HG03060 (cell line): ENCODE results near the gene STBD1.
"Not testable (repeated sequence)": the region's sequence is repeated elsewhere in the genome, so short reads cannot be mapped to it uniquely, and the experiment has no call there.

ENCODE experiments used
- ATAC-seq: cut with Tn5 transposase; IDR thresholded peaks from one replicate; pipeline ENCODE4 v1.9.1; 2021; ENCODE audit warnings: low read depth, moderate number of reproducible peaks; ENCODE audit not compliant: unreplicated experiment

Gene STBD1

DNA sequence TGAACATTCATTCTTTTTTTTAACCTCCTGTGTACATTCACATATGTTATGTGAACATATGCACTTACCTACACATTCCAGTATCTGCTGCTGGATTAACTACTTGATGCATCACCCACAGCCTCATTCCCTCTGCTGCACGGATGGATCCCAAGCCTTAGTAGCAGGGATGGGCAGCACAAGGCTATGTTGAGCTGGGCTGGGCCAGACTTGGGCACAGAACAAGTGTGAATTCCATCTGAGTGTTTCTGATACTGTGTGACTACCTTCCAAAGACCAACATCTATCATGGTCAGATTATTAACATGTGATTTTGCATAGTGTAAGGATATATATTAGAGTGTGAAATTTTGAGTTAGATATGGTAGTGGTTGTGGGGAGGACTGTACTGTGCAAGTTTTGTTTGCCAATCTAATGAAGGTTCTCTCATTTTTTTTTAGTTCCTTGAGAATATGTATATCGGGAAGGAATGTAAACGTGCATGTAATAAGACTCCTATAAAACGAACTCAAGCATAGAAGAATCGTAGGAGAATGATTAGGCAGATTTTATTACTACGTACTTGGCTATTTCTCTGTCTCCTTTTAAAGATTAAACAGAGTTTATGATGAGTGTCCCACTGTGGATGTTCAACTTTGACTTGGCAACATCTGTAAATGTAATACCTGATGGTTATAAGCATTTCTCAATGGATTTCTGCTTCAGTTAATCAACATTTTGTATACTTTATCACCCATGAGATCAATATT, 23.4 kb upstream of the STBD1 start:
- no peak for ATAC-seq

DNA sequence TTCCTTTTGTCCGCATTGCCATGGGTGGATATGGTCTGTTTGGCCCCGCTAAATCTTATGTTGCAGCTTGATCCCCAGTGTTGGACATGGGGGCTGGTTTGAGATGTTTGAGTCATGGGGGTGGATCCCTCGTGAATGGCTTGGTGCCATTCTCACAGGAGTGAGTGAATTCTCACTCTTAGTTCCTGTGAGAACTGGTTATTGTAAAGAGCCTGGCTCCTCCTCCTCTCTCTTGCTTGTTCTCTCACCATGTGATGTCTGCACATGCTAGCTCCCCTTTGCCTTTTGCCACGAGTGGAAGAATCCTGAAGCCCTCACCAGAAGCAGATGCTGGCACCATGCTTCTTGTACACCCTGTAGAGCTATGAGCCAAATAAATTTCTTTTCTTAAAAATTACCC, 22.6 kb upstream of the STBD1 start:
- no peak for ATAC-seq

DNA sequence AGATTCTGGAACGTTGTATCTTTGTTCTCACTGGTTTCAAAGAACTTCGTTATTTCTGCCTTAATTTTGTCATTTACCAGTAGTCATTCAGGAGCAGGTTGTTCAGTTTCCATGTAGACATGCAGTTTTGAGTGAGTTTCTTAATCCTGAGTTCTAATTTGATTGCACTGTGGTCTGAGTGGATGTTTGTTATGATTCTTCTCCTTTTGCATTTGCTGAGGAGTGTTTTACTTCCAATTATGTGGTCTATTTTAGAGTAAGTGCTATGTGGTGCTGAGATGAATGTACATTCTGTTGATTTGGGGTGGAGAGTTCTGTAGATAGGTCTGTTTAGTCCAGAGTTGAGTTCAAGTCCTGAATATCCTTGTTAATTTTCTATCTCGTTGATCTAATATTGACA, 18.7 kb upstream of the STBD1 start:
- ATAC-seq, result not testable (repeated sequence)

DNA sequence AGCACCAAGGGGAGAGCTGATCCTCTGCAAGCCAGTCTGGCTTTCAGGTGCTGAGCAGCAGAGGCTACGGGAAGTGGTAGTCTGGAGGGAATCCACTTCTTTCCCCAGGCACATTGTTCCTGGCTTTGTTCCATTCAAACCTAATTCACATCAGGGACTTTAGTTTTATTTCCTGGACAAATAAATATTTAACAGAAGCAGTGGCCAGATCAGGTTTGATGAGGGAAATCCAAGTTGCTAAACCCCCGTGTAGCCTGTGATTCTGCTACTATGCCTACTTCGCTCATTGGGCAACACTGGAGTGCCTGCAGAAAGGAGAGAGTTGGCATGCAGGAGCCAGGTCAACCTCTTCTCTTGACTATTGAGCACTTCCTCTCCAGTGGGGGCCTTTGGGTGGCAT, 13.8 kb upstream of the STBD1 start:
- no peak for ATAC-seq

DNA sequence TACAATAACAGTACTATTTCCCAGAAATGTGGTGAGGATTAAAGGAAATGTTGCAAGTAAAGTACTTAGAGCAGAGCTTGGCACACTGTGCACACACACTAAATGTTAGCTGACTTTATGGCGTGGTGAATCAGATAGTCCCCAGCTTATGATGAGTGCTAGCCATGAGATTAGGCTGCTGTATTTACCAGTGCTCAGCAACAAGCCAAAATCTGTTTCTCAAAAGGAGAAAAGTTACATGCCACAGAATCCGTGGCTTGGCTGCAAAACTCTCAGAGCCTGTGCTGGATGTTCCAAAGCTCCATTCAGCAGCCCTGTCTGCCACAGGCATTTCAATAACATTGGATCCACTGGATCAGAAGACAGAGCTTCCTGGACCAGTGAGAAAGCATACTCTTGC, 12.8 kb upstream of the STBD1 start:
- no peak for ATAC-seq

DNA sequence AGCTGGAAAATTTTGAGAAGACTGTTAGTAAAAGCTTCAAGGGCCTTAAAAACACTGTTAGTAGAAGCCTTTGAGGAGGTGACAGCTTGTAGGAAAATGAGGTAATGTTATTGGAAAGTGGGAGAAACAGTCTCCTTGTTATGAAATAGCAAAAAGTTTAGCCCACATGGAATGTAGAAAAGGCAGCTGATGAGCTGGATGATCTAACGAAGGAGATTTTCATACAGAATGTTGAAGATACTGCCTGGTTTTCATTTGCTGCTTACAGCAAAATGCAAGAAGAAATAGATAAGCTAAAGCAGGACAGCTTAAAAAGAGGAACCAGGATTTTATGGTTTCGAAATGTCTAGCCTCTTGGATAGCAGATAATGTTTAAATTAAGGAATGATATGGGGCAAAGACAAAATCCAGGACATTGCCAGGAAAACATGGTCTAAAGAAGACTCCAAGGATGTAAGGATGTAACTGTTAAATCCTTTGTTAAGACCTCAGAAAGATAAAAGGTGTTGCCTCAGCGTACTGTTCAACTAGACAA, 10.2 kb upstream of the STBD1 start:
- no peak for ATAC-seq

DNA sequence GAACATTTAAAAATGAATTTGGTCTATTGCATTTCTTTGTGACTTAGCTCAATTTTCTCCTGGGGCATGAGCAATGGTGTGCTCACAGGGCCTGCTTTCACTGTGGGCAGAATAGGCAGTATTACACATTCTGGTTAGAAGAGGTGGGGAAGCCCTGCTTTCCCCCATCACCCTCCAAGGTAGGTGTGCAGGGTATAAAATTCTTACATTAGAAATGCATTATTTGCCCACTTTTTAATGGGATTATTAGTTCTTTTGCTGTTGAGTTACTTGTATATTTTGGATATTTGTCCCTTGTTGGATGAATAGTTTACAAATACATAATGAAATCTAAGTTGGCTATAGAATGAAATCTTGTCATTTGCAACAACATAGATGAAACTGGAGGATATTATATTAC, 8.3 kb upstream of the STBD1 start:
- no peak for ATAC-seq

DNA sequence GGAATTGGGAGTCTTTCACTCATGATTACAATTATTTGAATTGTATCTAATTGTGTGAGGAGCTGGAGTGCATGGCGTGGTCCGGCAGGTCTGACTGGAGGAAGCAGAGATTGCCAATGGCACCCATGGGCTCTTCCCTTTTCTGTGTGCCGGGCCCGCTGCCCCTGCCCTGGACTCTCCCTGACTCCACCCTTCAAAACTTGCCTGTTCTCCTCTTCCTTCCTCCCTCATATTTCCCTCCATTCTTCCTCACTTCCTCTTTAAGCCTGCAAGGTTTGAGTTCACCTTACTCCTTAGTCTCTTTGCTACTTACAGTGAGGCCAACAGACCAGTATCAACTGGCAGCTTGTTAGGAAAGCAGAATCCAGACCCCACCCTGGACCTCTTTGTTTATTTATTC, 6.5 kb upstream of the STBD1 start:
- ATAC-seq, result no peak

DNA sequence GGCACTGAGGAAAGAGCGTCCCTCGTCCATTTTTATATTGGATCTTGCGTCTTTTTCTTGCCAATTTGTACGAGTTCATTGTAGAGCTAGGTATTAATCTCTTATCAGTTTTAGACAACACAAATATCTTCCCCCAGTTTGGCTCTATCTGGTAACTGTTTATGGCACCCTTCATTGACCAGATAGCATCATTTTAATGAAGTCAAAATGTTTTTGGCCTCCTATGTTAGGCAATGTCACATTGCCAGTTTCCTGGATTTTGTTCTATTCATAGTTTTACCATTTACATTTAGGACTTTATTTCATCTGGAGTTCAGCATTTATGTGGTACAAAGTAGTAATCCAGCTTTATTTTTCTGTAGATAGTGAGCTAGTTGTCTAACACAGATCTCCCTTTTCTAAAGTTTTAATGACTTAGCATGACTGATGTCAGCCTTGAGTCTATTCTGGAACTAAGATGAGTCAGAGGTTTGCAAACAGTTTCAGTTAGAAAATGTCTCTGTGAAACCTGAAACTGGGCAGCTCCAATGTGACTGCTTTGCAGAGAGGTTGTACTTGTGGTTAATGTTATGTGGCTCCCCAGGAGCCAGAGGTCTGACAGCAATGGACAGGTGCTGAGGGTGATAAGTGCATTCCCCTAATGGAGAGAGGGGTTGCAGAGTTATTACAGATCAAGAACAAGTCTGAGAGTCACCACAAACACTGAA, 5.3 kb upstream of the STBD1 start:
- ATAC-seq, result peak; percentile 99

DNA sequence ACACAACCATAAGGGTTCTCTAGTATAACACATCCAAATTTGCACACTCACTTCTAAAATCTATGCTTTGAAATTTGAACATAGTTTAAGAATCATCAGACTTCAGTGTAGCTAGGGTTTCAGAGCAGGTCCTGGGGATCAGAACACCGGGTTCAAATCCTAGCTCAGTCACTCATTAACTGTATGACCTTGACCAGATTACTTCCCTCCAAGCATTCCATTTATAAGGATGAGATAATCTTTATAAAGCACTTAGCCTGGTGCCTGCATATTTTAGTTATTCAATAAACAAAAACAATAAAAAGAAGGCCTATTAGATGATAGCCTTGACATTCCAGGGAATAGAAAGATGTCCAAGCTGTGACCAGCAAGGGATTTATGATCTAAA, 4.8 kb upstream of the STBD1 start:
- ATAC-seq, result no peak

DNA sequence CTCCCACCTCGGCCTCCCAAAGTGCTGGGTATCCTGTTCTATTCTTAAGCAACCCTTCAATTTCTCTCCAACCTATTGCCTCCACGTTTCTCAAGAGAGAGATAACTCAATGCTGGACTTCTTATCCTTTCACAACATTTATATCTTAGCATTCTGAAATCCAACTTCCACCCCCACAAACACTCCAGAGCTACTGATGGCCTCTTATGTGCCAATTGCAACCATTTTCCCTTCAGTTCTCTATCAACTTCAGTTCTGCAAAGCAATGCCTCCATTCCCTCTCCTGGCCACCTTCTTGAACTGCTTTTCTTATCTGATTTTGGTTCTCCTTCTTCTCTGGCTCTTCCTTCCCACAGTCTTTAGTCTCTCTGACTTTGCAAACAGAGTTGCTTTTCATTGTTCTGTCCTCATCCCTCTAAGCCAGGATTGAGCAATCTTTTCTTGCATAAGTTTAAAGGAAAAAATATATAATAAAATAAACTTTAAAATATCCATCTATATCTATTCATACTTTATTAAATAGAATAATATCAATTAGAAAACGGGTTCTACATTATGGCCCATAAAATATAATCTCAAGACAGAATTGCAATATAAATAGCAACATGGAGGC, 3.6 kb upstream of the STBD1 start:
- no peak for ATAC-seq

DNA sequence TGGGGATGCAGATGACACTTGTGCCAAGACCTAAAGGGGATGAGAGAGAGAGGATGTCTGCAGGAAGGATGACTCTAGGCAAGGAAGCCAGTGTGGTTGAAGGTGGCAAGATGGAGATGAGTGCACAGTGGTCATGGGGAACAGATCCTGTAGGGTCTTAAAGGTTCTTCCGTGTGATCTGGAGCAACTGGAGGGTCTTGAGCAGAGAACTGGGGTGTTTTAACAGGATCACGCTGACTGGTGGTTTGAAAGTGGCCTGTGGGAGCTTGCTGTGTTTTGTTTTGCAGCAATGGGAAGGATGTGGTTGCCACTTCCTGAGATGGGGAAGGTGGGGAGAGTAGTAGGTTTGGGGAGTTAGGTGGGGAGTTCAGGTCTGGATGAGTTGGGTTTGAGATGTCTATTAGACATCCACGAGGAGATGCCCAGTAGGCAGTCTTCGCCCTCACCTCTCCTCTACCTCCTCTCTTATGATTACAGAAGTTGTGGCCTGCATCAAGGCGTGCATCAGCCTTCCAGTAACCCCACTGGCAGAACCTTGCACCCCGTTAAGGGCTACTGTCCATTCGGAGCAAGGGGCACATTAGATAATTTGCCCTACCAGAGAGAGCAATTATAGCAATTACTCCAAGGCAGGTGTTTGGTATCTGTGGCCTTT, 1.4 kb upstream of the STBD1 start:
- ATAC-seq, result no peak

DNA sequence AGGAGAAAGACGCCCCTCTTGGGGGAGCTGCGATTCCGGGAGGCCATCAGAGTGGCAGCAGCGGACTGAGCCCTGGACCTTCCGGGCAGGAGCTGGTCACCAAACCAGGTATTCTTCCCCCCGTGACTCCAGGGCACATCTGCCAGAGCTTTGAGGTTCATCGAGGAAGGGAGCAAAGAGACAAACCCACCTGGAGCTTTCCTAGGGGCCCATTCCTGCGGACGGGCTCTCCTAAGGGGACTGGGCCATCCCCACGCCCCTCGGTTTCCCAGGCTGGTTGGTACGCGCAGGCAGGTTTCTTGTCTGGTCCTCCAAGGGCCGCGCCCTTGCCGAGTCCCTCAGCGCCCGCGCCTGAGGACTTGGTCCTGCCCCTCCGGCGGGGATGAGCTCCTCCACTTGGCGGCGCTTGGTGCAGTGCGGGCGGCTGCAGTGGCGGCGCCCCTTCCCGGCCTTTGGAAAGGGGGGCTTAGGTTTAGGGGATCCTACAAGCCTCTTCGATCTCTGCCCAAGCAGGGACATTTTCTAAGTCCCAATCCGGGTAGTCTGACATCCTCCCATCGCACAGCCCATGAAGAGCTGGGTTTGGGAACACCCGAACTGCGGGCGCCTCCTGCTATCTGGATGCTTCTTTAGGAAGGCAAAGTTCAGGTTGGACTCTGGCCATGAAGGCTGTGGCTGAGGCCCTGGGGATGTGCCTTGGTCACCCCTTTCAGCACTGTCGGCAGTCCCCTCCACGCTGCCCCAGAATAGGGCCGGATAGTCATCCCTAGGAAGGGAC, 538 bp downstream of the STBD1 start:
- ATAC-seq, result no peak

DNA sequence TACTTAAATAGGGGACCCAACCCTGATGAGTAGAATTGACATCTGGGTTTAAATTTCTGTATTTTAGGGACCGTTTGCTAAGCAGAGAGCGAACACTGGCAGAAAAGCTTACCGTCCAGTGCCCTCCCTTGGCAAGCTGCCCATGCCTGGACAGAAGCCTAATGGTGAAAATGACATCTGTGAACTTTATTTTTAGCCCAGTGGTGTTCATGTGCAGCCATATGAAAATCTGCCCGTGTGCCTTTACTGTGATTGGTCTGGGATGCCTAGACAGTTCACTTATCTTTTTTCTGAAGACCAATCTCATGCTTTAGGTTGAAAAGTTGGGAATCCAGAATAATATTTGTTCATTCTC, 1.1 kb downstream of the STBD1 start:
- no peak for ATAC-seq

DNA sequence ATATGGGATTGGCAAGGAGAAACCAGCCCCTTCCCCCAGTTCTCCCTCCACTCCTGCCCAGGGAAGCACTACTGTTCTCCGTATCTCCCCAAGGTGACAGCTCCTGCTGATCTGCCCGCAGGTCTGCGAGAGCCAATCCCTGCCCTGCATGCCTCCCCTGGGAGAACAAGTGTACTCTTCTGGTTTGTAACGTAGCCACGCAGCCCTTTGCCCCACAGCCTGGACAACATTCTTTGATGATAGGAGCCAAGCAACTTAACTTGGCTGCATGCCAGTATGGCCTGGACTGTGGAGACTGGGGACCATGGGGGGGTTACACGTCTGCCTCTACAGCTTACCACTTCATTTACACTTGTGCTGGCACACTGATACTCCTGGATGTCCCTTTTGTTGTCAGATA, 2.0 kb downstream of the STBD1 start:
- ATAC-seq, result no peak

DNA sequence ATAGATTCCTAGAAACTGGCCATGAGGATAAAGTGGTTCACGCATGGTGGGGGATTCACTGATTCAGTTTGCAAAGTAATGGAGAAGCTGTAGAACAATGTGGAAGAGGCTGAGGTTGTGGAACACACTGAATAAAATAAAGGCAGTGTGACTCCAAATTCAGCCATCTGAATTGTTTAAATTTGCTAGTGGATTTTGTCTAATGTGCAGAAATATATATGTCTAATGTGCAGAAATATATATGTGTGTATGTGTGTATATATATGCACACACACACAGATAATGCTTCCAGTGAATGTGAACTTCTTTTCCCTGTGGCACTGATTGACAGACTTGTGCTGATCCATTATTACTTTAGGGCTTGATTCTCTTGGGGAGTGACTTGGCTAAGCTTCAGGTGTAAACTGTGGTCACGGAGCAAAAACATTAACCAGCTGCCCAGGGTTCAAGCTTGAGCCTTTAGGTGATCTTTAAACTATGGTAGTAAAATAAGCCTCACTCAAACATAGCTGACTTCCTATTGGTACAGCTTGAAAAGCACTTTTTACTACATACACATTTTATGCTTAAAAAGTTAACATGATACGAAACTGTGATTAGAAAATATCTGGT, 3.5 kb downstream of the STBD1 start:
- no peak for ATAC-seq

DNA sequence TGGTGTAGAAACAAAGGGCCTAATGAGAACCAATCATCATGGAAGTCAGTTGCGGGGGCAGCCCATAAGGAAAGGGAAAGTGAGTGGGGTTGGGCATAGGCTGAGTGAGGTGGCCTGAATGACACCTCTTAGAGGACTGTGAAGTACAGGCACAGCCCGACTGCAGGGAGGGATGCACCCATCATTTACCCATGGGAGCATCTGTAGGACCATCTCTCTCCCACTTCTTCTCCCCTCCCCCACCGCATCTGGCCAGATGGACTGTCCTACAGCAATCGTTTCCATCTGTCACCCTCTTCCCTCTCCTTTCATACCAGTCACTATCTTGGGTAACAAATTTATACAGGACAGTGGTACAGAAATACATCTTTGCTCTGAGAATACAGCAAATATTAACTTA, 4.2 kb downstream of the STBD1 start:
- ATAC-seq, result no peak

DNA sequence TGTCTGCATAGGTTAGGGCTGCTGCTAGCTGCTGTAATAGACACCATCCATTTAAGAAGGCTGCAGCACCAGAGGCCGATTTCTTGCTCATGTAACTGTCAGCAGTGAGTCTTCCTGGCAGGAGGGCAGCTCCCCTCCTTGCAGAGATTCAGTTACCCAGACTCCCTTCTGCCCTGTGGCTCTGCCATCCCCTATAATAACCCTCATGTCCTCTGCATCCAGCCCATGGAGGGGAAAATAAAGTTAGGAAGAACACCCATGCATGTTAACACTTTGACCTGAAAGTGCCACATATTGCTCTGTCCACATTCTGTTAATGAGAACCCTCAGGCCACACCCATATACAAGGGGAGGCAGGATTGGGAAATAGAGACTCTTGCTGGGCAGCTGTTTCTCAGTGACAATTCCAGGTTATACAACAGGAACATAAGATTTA, 5.4 kb downstream of the STBD1 start:
- ATAC-seq, result no peak

DNA sequence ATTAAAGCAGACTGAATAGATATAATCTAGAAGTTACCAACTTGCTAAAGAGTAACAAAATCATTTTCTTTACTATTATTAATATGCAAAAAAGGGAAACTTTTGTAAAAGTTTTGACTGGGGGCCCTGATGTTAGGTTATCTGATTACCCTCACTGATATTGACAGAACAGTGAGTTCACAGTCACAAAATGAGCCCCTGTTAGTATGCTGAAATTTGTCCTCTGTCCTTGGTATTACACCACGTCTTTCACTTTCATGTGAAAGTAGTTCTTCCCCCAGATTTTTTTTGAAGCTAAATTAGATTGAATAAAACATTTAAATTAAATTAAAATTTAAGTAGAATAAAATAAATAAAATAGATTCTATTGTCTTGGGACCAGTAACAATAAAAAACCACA, 5.9 kb downstream of the STBD1 start:
- ATAC-seq, result no peak

DNA sequence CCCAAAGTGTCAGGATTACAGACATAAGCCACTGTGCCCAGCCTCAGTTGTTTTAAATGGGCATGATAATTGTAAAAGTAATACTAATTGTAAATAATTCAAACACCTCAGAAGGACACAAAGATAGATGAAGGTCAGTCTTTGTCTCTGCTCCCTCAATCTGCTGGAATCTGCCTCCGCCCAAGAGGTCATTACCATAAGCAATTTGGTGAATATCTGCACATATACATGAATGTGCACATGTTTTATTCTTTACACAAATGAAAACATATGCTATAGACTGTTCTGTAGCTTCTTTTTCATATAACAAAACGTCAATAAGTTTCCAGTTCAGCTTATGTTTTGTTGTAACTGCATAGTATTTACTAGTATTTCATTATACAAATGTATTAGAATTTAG, 7.0 kb downstream of the STBD1 start:
- no peak for ATAC-seq
